Erythroblast (primary cell): ENCODE measurements around the gene INSRR.
A peak's percentile ranks its signal among the peaks of the same experiment; 100 is the strongest.

Experiments
- DNase-seq, 2 experiments: peaks; one replicate each; lab custom pipeline; 2025; lab: John Stamatoyannopoulos, UW
- GATA1 ChIP-seq: IDR thresholded peaks from 2 replicates; pipeline ENCODE4 v1.6.1; 2011; ENCODE audit warnings: low read depth, mild to moderate bottlenecking, control low read depth, low read length, moderate library complexity
- POLR2A ChIP-seq: IDR thresholded peaks from 2 replicates; pipeline ENCODE4 v1.6.1; 2011; ENCODE audit warnings: mild to moderate bottlenecking, low read length

The INSRR gene

DNA sequence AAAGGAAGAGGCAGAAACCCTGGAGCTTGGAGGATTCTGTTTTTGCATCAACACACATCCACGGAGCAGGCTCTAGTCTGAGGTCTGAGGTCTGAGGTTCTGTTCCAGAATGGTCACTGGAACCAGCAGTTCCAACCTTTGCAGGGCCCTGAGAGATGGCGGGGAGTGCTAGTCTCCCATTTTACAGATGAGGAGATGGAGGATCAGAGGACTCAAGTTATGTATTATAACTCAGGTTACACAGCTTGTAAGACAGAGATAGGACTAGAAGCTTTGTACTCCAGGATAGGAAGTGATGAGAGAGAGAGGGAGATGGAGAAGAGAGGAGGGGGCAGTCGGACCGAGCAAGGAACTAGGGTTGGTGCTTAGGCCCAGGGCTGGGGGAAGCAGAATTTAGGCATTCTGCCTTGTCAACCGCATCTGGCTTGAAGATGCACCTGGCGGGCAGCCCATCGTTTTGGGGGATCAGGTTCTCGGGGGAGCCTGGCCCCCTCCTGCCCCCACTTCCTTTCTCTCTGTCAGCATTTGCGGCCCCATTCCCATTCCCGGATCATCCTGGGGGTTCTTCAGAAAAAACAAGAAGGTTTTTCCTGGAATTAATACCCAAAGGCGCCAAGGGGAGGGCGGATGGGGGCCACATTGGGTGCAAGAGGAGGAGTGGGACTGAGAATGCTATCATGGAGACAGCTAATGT is 40.2 kb upstream of the INSRR start:
- TF ChIP-seq GATA1 (no peak), POLR2A (no peak)
- DNase-seq, result no peak

DNA sequence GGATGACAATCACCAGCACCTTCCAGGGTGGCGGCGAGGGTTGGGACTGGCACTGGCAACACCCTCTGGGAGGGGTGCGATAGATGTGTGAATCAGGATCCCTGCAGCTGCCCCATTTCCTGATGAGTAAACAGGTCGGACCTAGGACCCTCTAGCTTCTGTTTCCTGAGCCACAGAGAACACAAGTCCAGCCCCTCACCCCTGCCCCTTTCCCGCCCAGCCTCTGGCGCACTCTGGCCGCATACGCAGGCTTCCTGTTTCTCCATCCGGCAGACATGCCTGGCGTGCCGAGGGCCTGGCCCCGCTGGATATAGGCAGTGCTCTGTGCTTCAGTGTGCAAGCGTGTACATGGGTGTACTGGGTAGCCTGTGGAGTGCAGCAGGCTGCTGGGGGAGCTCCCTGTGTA is 39.2 kb upstream of the INSRR start:
- no peak for DNase-seq
- TF ChIP-seq POLR2A (no peak), GATA1 (no peak)

DNA sequence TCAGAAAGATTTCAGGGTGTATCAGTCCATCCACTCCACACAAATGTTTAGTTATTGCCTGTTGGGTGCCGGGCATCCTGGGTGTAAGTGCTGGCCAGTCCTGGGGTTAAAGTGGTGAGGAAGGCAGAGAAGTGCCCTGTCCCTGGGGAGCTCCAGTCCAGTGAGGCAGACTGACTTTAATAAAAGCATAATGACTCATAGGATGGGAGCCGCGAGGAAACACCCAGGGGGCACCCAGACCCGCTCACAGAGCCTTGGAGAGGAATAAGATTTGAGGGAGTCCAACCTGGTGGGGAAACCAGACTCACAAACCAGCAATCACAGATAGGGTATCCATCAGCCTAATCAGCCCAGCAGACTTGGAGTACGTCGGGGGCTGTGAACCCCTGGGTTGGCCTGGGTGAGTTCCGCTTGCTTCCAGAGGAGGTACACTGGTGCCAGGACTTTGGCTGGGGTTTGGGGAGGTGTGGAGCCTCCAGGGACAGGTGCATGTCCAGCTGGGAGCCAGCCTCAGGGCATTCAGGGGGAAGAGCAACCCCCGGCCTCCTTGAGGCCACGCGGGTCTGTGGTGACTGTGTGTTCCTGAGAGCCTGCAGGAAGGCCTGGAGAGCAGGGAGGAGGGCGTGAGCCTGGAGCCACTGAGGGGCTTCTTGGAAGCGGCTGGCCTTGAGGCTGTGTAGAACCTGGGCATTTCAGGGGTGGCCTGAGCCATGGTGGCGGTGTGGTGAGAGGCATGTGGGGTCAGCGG is 38.3 kb upstream of the INSRR start:
- TF ChIP-seq POLR2A (no peak), GATA1 (no peak)

DNA sequence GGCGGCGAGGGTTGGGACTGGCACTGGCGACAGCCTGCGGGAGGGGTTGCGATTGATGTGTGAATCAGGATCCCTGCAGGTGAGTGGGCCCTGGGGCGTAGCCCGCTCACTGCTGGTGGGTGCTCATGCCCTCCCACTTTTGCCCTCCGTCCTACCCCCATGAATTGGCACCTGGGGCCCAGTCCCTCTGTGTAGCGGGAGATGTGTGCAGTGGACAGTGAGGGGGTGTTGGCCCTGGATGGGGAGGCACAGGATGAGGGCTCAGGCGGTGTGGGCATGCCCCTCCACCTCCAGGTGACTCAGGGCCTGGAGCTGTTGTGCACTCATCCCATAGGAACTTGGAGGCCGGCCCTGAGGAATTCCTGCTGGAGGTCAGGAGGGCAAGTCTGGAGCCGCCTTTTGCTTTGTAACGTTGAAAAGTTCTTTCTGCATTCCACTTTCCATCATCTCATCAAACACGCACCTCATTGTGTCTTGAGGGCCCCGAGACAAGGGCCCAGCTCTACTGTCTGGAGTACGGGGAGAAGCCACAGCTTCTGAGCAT is 37.6 kb upstream of the INSRR start:
- TF ChIP-seq POLR2A (no peak), GATA1 (no peak)
- DNase-seq, result no peak

More for the DNA sequence above, 38.3 kb upstream of the INSRR start:
- no peak for DNase-seq

DNA sequence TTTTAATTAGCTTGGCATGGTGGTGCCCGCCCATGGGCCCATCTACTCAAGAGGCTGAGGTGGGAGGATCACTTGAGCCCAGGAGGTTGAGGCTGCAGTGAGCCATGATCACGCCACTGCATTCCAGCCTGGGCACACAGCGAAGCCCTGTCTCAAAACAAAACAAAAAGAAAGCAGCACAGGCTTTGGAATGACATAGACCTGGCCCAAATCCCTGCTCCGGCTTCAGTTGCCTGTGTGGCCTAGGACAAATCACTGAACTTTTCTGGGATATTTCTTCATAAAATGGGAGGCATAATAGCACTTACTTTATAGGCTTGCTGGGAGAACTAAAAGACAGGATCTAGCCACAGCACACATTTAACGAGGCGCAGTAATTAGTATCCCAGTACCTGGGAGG is 37.0 kb upstream of the INSRR start:
- TF ChIP-seq POLR2A (no peak), GATA1 (no peak)
- no peak for DNase-seq

DNA sequence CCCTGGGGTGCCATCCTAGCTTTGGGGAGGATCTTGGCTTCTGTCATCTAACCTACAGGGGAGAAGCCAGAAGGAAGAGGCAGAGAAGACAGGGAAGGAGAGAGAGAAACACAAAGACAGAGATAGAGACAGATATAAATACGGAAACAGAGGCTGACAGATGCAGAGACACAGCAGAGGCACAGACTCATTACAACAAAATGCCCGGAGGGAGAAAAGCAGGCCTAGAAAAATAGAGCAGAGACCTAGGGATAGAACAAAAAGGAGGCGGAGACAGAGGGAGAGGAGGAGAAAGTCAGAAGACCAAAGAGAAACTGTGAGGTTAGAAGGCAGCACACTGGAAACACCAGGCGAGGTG is 36.5 kb upstream of the INSRR start:
- no peak for TF ChIP-seq GATA1
- TF ChIP-seq POLR2A, result no peak

DNA sequence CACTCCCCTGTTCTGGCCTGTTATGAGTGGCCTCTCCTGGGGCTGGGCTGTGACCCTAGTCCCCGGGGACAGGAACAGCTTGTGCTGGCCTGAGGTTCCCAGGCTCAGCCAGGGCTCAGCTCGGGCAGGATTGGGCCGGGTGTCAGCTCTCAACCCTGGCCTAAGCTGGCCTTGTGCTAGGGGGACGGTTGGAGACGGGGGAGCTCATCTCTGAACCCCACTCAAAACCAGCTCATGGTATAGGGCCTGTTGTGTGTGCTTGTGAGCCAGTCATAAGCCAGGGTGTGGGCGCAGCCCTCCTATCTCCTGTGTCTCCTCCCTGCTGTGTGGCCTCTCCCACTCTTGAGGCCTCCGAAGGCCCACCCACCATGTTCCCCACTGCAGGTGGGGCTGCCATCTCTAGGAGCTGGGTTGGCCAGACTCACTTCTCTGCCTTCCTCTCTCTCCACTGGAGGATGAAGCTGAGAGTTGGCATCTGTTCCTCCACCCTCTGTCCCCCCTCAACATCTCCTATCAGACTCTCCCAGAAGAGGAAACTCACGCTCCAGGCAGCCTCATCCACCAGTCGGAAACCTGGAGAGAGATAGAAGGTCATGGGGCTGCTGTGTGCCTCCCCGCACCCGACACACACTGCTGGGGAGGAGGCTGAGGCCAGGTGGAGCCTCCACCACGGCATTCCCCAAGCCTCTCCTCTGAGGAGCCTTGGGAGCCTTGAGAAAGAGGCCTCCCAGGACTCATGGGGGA is 36.0 kb upstream of the INSRR start:
- TF ChIP-seq GATA1 (no peak), POLR2A (peak; percentile 94)
- DNase-seq, result peak; percentile 83 to 90

More for the DNA sequence above, 36.5 kb upstream of the INSRR start:
- no peak for DNase-seq

DNA sequence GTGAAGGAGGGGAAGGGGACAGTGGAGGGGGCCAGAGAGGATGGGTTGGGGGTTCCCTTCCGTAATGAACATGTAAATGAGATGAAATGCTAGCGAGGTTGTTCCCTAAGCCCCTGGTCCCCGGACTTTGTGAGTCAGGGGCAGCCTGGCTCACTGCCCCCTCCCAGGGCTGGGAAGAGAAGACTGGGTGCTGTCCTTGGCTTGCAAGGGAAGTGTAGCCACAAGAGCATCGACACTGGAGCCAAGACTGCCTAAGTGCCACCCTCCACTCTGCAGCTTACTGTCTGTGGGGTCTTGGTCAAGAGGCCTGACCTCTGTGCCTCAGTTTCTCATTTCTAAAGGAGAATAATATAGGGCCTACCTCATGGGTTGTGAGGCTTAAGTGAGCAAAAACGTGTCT is 35.1 kb upstream of the INSRR start:
- DNase-seq, result peak in 1 of 2 experiments; percentile 34
- TF ChIP-seq GATA1 (no peak), POLR2A (no peak)

DNA sequence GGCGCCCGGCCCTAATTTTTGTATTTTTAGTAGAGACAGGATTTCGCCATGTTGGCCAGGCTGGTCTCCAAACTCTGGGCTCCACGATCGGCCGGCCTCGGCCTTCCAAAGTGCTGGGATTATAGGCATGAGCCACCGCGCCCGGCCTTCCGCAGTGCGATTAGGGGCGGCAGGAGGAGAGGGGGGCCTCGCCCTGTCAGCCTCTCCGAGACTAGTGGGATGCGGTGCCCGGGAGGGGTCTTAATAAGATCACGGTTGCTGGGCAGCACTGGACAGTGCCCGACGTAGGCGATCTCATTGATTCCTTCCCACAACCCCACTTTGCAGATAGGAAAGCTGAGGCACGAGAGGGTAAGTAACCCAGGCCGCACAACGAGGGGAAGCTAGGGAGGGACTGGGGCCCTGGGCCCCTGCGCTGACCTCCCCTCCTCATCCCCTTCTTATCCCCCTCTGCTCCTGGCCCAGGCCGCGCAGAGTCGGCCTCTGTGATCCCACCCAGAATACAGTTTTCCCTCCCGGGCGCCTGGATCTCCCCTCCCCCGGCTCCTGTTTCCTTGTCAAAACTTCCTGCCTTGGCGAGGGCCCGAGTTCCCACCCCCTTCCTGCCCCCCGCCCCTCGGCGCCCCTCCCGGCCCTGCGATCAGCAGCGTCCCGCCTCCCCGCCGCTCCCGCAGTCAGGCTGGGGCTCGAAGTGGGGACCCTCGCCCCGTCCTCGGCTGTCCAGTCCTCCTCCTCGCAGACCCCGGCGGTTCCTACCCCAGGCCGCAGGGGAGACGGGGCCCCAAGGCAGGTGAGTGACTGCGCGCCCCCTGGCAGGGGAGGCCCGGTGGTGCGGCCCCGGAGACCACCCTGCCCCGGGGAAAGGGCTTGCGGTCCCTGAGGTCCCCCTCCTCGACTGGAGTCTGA is 34.4 kb upstream of the INSRR start, which contains the start of gene PEAR1:
PEAR1 (plus strand) TSS at position 671 of the 906 bp plus-strand sequence. CDS start 10,209 bp downstream, outside the sequence.
- no peak for TF ChIP-seq POLR2A
- TF ChIP-seq GATA1, result no peak
- peak in 1 of 2 experiments; percentile 8 for DNase-seq

DNA sequence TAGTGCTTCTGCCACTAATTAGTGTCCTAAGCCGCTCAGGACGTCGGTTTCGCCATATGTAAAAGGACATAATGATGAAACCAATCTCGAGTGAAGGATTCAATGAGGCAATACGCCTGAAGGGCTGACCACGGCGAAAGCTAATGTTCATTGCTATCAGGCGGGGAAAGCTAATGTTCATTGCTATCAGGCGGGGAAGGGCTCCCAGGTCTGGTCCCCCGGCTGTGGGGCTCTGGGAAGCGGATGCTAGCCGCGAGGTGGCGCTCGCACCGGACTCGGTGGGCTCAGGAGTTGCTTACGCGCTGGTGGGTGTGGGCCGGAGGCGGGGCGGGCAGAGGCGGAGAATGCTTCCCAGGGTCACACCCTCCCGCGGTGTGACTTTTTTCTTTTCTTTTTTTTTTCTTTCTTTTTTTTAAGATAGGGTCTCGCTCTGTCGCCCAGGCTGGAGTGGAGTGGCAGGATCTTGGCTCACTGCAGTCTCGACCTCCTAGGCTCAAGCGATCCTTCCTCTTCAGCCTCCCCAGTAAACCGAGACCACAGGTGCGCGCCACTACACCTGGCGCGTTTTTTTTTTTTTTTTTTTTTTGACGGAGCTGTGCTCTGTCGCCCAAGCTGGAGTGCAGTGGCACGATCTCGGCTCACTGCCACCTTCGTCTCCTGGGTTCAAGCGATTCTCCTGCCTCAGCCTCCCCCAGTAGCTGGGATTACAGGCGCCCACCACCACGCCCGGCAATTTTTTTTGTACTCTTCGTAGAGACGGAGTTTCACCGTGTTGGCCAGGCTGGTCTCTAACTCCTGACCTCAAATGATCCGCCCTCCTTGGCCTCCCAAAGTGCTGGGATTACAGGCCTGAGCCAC is 33.5 kb upstream of the INSRR start:
- TF ChIP-seq POLR2A (no peak), GATA1 (no peak)
- peak; percentile 90 to 94 for DNase-seq

DNA sequence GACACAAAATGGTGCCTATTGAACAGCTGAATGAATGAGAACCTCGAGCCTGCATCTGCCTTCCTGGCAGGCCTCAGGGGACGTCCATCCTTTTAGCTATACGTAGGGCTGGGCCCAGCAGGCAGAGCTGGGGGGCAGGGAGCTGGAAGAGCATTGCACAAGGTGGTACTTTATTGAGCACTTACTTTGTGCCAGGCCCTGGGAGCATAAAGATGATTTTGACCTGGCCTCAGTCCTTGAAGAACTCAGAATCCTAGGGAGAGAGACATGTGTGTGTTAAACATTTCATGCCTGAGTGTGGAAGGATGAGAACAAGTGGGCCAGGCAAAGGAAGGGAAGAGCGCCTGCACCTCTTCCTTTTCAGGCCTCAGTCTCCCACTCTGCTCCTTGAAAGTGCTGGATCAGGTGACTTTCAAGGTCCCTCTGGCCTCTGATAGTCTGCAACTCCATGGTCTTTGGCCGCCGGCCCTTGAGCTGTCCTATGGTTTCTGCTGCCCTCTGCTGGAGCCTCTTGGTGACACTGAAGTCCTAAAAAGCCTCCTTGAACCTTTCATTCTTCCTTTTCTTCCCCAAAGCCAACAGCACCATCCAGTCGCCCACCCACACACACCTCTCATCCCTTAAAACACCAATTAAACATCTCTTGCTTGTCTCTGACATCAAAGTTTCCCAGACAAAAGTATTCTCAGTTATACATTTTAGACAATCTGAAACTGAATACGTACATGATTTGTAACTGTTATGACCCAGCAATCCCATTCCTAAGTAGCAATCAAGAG is 31.1 kb upstream of the INSRR start:
- TF ChIP-seq GATA1, result no peak
- no peak for TF ChIP-seq POLR2A
- DNase-seq, result peak; percentile 75 to 87

DNA sequence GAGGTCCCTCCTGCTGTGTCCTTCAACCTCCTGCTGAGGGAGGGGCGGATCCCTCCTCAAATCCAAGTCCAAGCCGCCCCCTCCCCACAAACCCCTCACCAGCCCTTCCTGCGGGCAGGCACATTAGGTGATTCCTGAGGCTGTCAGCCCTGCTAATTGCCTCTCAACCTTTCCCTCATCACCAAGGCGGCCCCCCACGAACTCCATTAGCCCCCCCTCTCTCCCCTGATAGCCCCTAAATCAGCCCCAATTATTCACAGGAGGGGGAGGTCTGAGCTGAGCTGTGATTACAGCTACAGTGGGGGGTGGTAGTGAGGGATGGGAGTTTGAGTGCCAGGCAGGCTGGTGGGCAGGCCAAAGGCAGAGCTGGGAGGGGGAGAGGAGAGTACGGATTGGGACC is 28.8 kb upstream of the INSRR start:
- no peak for DNase-seq
- TF ChIP-seq POLR2A (no peak), GATA1 (no peak)
